Mucosa of rectum (tissue), 2 donors: ENCODE results near the gene TMEM174.

Experiments used
- H3K27ac ChIP-seq, 2 donors: one replicate each; pipeline ENCODE4 v1.7.0; 2013; ENCODE audit warnings: inconsistent platforms in 2 of 2, low read depth in 2 of 2, low read length in 2 of 2
- H3K27me3 ChIP-seq, 2 donors: one replicate each; pipeline ENCODE4 v1.7.0; 2013; ENCODE audit warnings: low read length in 2 of 2; ENCODE audit not compliant: control insufficient read depth in 2 of 2, insufficient read depth in 2 of 2
- H3K36me3 ChIP-seq, 2 donors: one replicate each; pipeline ENCODE4 v1.7.0; 2013; ENCODE audit warnings: low read length in 2 of 2; ENCODE audit not compliant: control insufficient read depth in 2 of 2, insufficient read depth in 2 of 2
- H3K4me1 ChIP-seq, 2 donors: one replicate each; pipeline ENCODE4 v1.7.0; 2013; ENCODE audit warnings: low read length in 2 of 2, mild to moderate bottlenecking in 1 of 2; ENCODE audit not compliant: control insufficient read depth in 2 of 2, insufficient read depth in 2 of 2
- H3K4me3 ChIP-seq, 2 donors: one replicate each; pipeline ENCODE4 v1.7.0; 2013; ENCODE audit warnings: low read length in 2 of 2
- H3K9ac ChIP-seq, 2 donors: one replicate each; pipeline ENCODE4 v1.7.0; 2013; ENCODE audit warnings: low read length in 2 of 2, low read depth in 1 of 2, mild to moderate bottlenecking in 1 of 2
- H3K9me3 ChIP-seq, 2 donors: one replicate each; pipeline ENCODE4 v1.7.0; 2013; ENCODE audit warnings: low read length in 2 of 2; ENCODE audit not compliant: control insufficient read depth in 2 of 2
- donor health status: healthy.
- donor health status: Normal muscosa, but diverticular disease.

The TMEM174 gene

GRCh38 chr5:73136055-73136562 lies 36.9 kb upstream of the TMEM174 start:
- H3K27ac ChIP-seq = no peak overlapping the region
- H3K9me3 ChIP-seq = no peaks in the 10 kb centered on the region
- peaks cover 0 to 3% of the 10 kb centered on the region in 2 donors for H3K27me3 ChIP-seq
- H3K4me3 ChIP-seq = no peak overlapping the region
- H3K9ac ChIP-seq = peak overlapping the region in 1 of 2 donors; percentile 2
- peaks cover 4 to 6% of the 10 kb centered on the region in 2 donors for H3K36me3 ChIP-seq
- H3K4me1 ChIP-seq = peaks cover 10 to 28% of the 10 kb centered on the region in 2 donors

DNA sequence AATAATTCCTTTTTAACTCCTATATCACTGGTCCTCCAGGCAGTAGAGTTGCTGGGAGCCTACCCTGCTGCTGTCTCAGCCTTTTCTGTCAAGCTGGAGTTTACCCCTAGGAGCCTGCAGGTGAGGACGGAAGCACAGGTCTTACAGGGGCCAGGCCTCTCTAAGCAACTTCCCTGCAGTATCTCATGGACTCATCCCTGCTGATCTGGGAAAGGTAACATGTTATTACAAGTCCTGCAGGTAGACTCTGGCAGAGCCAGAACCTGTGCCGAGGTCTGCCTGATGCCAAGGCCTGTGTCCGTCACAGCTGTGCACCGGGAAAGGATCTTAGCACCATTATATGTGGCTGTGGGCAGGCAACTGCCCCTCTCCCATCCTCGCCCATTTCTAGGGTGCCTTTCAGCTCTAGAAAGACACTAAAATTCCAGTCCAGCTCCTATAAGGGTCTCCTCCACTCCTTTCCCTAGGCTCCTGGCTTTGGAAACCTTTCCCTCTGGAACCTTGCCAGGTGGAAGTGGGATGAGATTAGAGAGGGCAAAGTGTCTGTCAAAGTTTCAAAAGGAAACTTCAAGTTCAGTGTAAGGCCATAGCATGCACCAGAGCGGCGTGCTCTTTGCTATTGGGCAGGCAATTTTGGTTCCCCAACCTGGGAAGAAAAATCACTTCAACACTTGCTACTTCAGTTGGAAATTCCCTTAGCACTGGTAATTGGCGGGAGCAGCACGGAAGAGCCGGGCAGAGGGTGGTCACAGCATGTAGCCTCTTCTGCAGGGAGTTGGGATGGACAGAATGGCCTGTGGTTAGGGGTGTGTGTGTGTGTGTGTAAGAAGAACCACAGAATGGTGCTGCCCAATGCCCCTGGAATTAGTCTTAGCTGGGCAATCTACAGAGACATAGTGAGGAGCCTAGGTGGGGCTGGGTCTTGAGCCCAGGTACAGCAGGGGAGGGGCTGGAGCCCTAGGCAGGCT lies 35.1 kb upstream of the TMEM174 start:
- H3K27ac ChIP-seq = no peak overlapping the region
- H3K9ac ChIP-seq = no peak overlapping the region
- H3K36me3 ChIP-seq = no peaks in the 10 kb centered on the region
- peaks cover 7 to 13% of the 10 kb centered on the region in 2 donors for H3K4me1 ChIP-seq
- no peaks in the 10 kb centered on the region for H3K9me3 ChIP-seq
- no peak overlapping the region for H3K4me3 ChIP-seq
- H3K27me3 ChIP-seq = peaks cover 0 to 3% of the 10 kb centered on the region in 2 donors

GRCh38 chr5:73139485-73139884 lies 33.5 kb upstream of the TMEM174 start:
- H3K9me3 ChIP-seq = no peaks in the 10 kb centered on the region
- H3K36me3 ChIP-seq = no peaks in the 10 kb centered on the region
- H3K9ac ChIP-seq = no peak overlapping the region
- H3K27me3 ChIP-seq = peaks cover 0 to 5% of the 10 kb centered on the region in 2 donors
- H3K4me3 ChIP-seq = no peak overlapping the region
- no peak overlapping the region for H3K27ac ChIP-seq
- H3K4me1 ChIP-seq = peaks cover 0 to 7% of the 10 kb centered on the region in 2 donors

DNA sequence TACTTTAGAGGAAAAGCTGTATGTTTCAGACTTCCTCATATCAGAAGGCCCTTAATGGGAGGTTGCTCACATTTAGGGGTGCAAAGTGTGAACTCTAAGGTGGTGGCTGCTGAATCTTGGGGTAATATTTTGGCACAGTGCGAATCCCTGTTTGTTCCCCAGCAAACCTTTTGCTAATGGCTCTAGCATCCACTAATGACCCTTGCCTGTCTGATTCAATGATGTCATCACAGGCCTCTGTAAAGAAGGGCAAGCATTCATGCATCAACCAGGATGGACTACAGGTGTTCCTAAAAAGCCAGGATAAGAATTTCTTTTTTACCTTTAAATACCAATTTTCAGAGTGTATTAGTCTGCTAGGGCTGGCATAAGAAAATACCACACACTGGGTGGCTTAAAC lies 32.2 kb upstream of the TMEM174 start:
- H3K9ac ChIP-seq = no peak overlapping the region
- no peaks in the 10 kb centered on the region for H3K9me3 ChIP-seq
- H3K4me1 ChIP-seq = peaks cover 0 to 4% of the 10 kb centered on the region in 2 donors
- H3K36me3 ChIP-seq = no peaks in the 10 kb centered on the region
- no peak overlapping the region for H3K4me3 ChIP-seq
- peaks cover 0 to 5% of the 10 kb centered on the region in 2 donors for H3K27me3 ChIP-seq
- H3K27ac ChIP-seq = no peak overlapping the region

- Histone ChIP-seq H3K4me1 (peaks cover 0 to 4% of the 10 kb centered on the region in 2 donors), H3K9ac (no peak overlapping the region), H3K27ac (no peak overlapping the region), H3K27me3 (peaks cover 0 to 5% of the 10 kb centered on the region in 2 donors), H3K4me3 (no peak overlapping the region), H3K9me3 (no peaks in the 10 kb centered on the region), H3K36me3 (no peaks in the 10 kb centered on the region)
These were observed 31.0 kb upstream of the TMEM174 start for GRCh38 chr5:73142035-73142434.

- Histone ChIP-seq H3K4me3 (no peak overlapping the region), H3K9me3 (no peaks in the 10 kb centered on the region), H3K27ac (no peak overlapping the region), H3K27me3 (peaks cover 0 to 5% of the 10 kb centered on the region in 2 donors), H3K36me3 (no peaks in the 10 kb centered on the region), H3K4me1 (no peaks in the 10 kb centered on the region), H3K9ac (no peak overlapping the region)
These were observed 29.3 kb upstream of the TMEM174 start for GRCh38 chr5:73143716-73144115.

DNA sequence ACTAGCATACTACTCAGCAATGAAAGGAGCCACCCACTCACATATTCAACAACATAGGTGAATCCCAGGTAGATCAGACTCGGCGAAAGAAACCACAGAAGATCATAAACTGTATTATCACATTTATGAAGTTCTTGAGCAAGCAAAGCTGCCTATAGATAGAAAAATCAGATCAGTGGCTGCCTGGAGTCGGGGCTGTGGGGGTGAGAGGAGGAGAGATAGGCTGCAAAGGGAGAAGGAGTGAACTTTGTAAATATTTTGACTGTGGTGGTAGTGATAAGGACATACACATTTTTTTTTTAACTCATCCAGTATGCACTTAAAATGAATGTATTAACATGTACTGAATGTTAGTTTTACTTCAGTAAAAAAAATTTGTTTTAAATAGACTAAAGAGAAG lies 23.5 kb upstream of the TMEM174 start:
- no peaks in the 10 kb centered on the region for H3K27me3 ChIP-seq
- no peak overlapping the region for H3K4me3 ChIP-seq
- peaks cover 12 to 19% of the 10 kb centered on the region in 2 donors for H3K4me1 ChIP-seq
- no peak overlapping the region for H3K27ac ChIP-seq
- no peaks in the 10 kb centered on the region for H3K36me3 ChIP-seq
- no peaks in the 10 kb centered on the region for H3K9me3 ChIP-seq
- no peak overlapping the region for H3K9ac ChIP-seq

DNA sequence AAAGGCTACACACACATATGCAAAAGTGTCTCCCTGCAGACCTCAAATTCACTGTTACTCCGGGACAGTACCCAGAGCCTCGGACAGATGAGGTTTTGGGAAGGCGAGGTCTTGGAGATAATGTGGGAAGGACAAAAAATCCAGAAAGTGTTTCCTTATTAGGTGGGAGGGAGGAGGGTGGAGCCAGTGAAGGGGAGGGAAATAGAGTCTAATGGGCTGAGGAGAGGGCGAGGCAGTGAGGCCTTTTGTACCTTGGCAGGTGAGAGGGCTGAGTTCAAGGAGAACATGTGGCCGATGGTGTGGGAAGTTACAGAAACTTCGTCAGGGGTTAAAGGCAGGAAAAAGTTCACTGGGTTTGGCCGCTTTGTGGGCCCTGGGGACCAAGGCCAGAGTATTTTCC lies 22.1 kb upstream of the TMEM174 start:
- H3K36me3 ChIP-seq = no peaks in the 10 kb centered on the region
- H3K27me3 ChIP-seq = no peaks in the 10 kb centered on the region
- peak overlapping the region; percentile 38 to 44 for H3K27ac ChIP-seq
- peaks cover 12 to 19% of the 10 kb centered on the region in 2 donors for H3K4me1 ChIP-seq
- peak overlapping the region in 1 of 2 donors; percentile 29 for H3K9ac ChIP-seq
- H3K9me3 ChIP-seq = no peaks in the 10 kb centered on the region
- no peak overlapping the region for H3K4me3 ChIP-seq

- peaks cover 12 to 19% of the 10 kb centered on the region in 2 donors for H3K4me1 ChIP-seq
- no peaks in the 10 kb centered on the region for H3K36me3 ChIP-seq
- H3K9me3 ChIP-seq = no peaks in the 10 kb centered on the region
- no peaks in the 10 kb centered on the region for H3K27me3 ChIP-seq
- no peak overlapping the region for H3K9ac ChIP-seq
- H3K27ac ChIP-seq = no peak overlapping the region
- H3K4me3 ChIP-seq = no peak overlapping the region
These were observed 21.1 kb upstream of the TMEM174 start for GRCh38 chr5:73151766-73152410.
